ENCODE data around the gene CNTN4. TPM values are rescaled to one million over a fixed set of nuclear protein-coding genes. Genes with fewer than 3 reads are reported as not detected.

CNTN4 gene
- total and polyA plus RNA-seq, 2 donors (not counting 3 experiments of a cell fraction or from before 2014, with no cell fraction given), result not detected

GRCh38 chr3:2628117-2628516 is 529.5 kb downstream of the CNTN4 start:
- Histone ChIP-seq H4K20me1 (replicated peaks; ENCODE audit: control insufficient read depth, extremely low read depth, insufficient read depth, low read length) (no peaks in the 10 kb centered on the region), H3K27ac (ENCODE audit: insufficient read depth, low read depth, low read length) (no peak overlapping the region), H2AFZ (ENCODE audit: low read depth, low read length) (no peak overlapping the region), H3K4me3 (replicated peaks in 1 of 3; ENCODE audit: insufficient read depth in 1 of 3, low read depth in 1 of 3, low read length in 3 of 3) (no peak overlapping the region), H3K9me1 (replicated peaks; ENCODE audit: control insufficient read depth, extremely low read depth, insufficient read depth, low read length) (no peaks in the 10 kb centered on the region), H3K9ac (replicated peaks; ENCODE audit: extremely low read depth, insufficient read depth, low read length) (no peak overlapping the region), H3K4me2 (ENCODE audit: insufficient read depth, low read length) (no peak overlapping the region), H3K27me3 (ENCODE audit: control insufficient read depth in 2 of 2, insufficient read depth in 2 of 2, low read length in 2 of 2) (no peaks in the 10 kb centered on the region), H3K4me1 (ENCODE audit: control insufficient read depth, extremely low read depth, insufficient read depth, low read length) (no peaks in the 10 kb centered on the region), H3K9me3 (replicated peaks; ENCODE audit: control insufficient read depth, insufficient read depth, low read length) (peaks cover 3% of the 10 kb centered on the region), H3K36me3 (ENCODE audit: control insufficient read depth in 2 of 2, extremely low read depth in 1 of 2, insufficient read depth in 2 of 2, low read length in 2 of 2) (no peaks in the 10 kb centered on the region), H3K79me2 (ENCODE audit: control insufficient read depth, insufficient read depth, low read length) (no peaks in the 10 kb centered on the region)
- DNase-seq (ENCODE audit: low read depth, low spot score) (no peak), FAIRE-seq (no peak)
- no TSS peak for BruUV-seq (replicated peaks)
- dilution Hi-C loops (cut with MboI; ENCODE audit: extremely low pct_ligation_motif_present, low sequenced_read_pairs), result no loop called here
- no peak for TF ChIP-seq MYC (IDR thresholded peaks at IDR 0.05; ENCODE audit: low read depth, low read length)
- no peak for TF ChIP-seq JUN (IDR thresholded peaks at IDR 0.05; ENCODE audit: borderline replicate concordance, insufficient read depth, insufficient read length, low read depth)
- TF ChIP-seq EZH2 (IDR thresholded peaks at IDR 0.05; ENCODE audit: borderline replicate concordance, low read depth, low read length, severe bottlenecking), result no peak
- TF ChIP-seq CTCF (IDR thresholded peaks at IDR 0.05; ENCODE audit: extremely low read depth in 1 of 2, insufficient read depth in 1 of 2, low read depth in 1 of 2, low read length in 2 of 2), result no peak
- TF ChIP-seq POLR2A (IDR thresholded peaks at IDR 0.05; ENCODE audit: low read depth, low read length), result no peak
- TF ChIP-seq FOS (IDR thresholded peaks at IDR 0.05; ENCODE audit: borderline replicate concordance, insufficient read depth, low read length), result no peak
- no peak for TF ChIP-seq MAX (IDR thresholded peaks at IDR 0.05; ENCODE audit: insufficient read depth, insufficient read length)
- no peak for TF ChIP-seq POLR2AphosphoS5 (IDR thresholded peaks at IDR 0.05; ENCODE audit: insufficient read depth, low read depth, low read length)
- no peak for TF ChIP-seq GATA2 (IDR thresholded peaks at IDR 0.05; ENCODE audit: insufficient read depth, insufficient read length, low read depth, low read length)
- intact Hi-C loops (cut with micrococcal nuclease), result no loop called here
- ChIA-PET CTCF (no interaction called here), POLR2A (no interaction called here)

All from endothelial cell of umbilical vein (primary cell).